ENCODE data around the gene EEF1B2. TPM values are rescaled to one million over a fixed set of nuclear protein-coding genes. Genes with fewer than 3 reads are reported as not detected.

Gene EEF1B2
- 100 to 1,000 TPM; 359 to 563 (median 425) TPM for total RNA-seq

GRCh38 chr2:206159346-206160124, at the start of gene EEF1B2, which contains the start of gene NDUFS1:
EEF1B2 (plus strand) TSS chr2:206159895; CDS start chr2:206159980, 85 bp downstream.
NDUFS1 (minus strand) TSS chr2:206159444; CDS start chr2:206153678, 5,766 bp downstream.
- DNase-seq (ENCODE audit: low spot score in 2 of 2), result peak; percentile 96 to 97
- Histone ChIP-seq H3K9me3 (no peaks in the 10 kb centered on the region), H3K4me3 (peak within 1 kb of the TSS; percentile 61 to 89 (median 75)), H3K36me3 (no peaks in the 10 kb centered on the region), H3K4me1 (peaks cover 0 to 6% of the 10 kb centered on the region in 2 donors), H3K27me3 (no peaks in the 10 kb centered on the region), H3K27ac (peak within 1 kb of the TSS; percentile 90 to 93)
- TF ChIP-seq POLR2A (IDR thresholded peaks at IDR 0.05) (peak; percentile 22), POLR2AphosphoS5 (IDR thresholded peaks at IDR 0.05) (peak; percentile 56 to 90 (median 86))
- TF ChIP-seq, protein P1, sequence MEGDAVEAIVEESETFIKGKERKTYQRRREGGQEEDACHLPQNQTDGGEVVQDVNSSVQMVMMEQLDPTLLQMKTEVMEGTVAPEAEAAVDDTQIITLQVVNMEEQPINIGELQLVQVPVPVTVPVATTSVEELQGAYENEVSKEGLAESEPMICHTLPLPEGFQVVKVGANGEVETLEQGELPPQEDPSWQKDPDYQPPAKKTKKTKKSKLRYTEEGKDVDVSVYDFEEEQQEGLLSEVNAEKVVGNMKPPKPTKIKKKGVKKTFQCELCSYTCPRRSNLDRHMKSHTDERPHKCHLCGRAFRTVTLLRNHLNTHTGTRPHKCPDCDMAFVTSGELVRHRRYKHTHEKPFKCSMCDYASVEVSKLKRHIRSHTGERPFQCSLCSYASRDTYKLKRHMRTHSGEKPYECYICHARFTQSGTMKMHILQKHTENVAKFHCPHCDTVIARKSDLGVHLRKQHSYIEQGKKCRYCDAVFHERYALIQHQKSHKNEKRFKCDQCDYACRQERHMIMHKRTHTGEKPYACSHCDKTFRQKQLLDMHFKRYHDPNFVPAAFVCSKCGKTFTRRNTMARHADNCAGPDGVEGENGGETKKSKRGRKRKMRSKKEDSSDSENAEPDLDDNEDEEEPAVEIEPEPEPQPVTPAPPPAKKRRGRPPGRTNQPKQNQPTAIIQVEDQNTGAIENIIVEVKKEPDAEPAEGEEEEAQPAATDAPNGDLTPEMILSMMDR (IDR thresholded peaks at IDR 0.05), result no peak
- intact Hi-C loops (cut with DNase I; ENCODE audit: low total_unique reads), result no loop called here

- H3K27ac ChIP-seq, result no peak overlapping the region
- H3K4me1 ChIP-seq, result no peaks in the 10 kb centered on the region
- DNase-seq (ENCODE audit: low spot score in 2 of 2), result no peak
- H3K4me3 ChIP-seq, result no peak overlapping the region
- H3K27me3 ChIP-seq, result no peaks in the 10 kb centered on the region
- H3K9me3 ChIP-seq, result no peaks in the 10 kb centered on the region
- intact Hi-C loops (cut with DNase I; ENCODE audit: low total_unique reads), result no loop called here
- H3K36me3 ChIP-seq, result no peaks in the 10 kb centered on the region
- no peak for TF ChIP-seq POLR2AphosphoS5 (IDR thresholded peaks at IDR 0.05)
- TF ChIP-seq POLR2A (IDR thresholded peaks at IDR 0.05), result no peak
- TF ChIP-seq, protein P1 (IDR thresholded peaks at IDR 0.05), result no peak
Observed at GRCh38 chr2:206112108-206112507, 47.6 kb upstream of the EEF1B2 start.

GRCh38 chr2:206112846-206113547, 46.7 kb upstream of the EEF1B2 start:
- H3K27ac ChIP-seq, result no peak overlapping the region
- intact Hi-C loops (cut with DNase I; ENCODE audit: low total_unique reads), result no loop called here
- H3K36me3 ChIP-seq, result no peaks in the 10 kb centered on the region
- no peak for DNase-seq (ENCODE audit: low spot score in 2 of 2)
- no peaks in the 10 kb centered on the region for H3K27me3 ChIP-seq
- no peak overlapping the region for H3K4me3 ChIP-seq
- no peaks in the 10 kb centered on the region for H3K9me3 ChIP-seq
- TF ChIP-seq POLR2A (IDR thresholded peaks at IDR 0.05) (no peak), POLR2AphosphoS5 (IDR thresholded peaks at IDR 0.05) (no peak)
- TF ChIP-seq, protein P1 (IDR thresholded peaks at IDR 0.05), result no peak
- no peaks in the 10 kb centered on the region for H3K4me1 ChIP-seq

GRCh38 chr2:206115026-206115578, 44.6 kb upstream of the EEF1B2 start:
- TF ChIP-seq, protein P1 (IDR thresholded peaks at IDR 0.05), result no peak
- no peak for TF ChIP-seq POLR2A (IDR thresholded peaks at IDR 0.05)
- peaks cover 0 to 2% of the 10 kb centered on the region in 2 donors for H3K9me3 ChIP-seq
- no peaks in the 10 kb centered on the region for H3K27me3 ChIP-seq
- H3K4me1 ChIP-seq, result no peaks in the 10 kb centered on the region
- no peaks in the 10 kb centered on the region for H3K36me3 ChIP-seq
- no peak overlapping the region for H3K4me3 ChIP-seq
- no peak for DNase-seq (ENCODE audit: low spot score in 2 of 2)
- H3K27ac ChIP-seq, result no peak overlapping the region
- intact Hi-C loops (cut with DNase I; ENCODE audit: low total_unique reads), result no loop called here
